Measurements from ENCODE around the gene EGFL7.

GRCh38 chr9:136689108-136689460 lies 26.4 kb downstream of the EGFL7 start:
- TF ChIP-seq CTCF (IDR thresholded peaks at IDR 0.05), result no peak
- no peak for TF ChIP-seq POLR2A (IDR thresholded peaks at IDR 0.05)
- TF ChIP-seq POLR2AphosphoS5 (IDR thresholded peaks at IDR 0.05), result no peak

Measured in sigmoid colon (tissue), 4 donors.